Fibroblast of lung (primary cell): ENCODE data around the gene LGALS7.

Experiments
- CTCF ChIP-seq, 2 donors: IDR thresholded peaks in 1 of 2; conservative IDR thresholded peaks in 1 of 2; 1 replicate in 1 of 2; 2 replicates in 1 of 2; pipeline ENCODE4 v1.5.1; 2011 to 2012; ENCODE audit warnings: low read length in 2 of 2, control low read depth in 1 of 2, inconsistent platforms in 1 of 2, low read depth in 1 of 2, mild to moderate bottlenecking in 1 of 2
- EZH2 ChIP-seq: IDR thresholded peaks from 2 replicates; pipeline ENCODE4 v1.5.1; 2012; ENCODE audit warnings: low read length, control low read depth, mild to moderate bottlenecking; ENCODE audit errors: missing control alignments

GRCh38 chr19:38808741-38809140 lies 35.4 kb upstream of the LGALS7 start:
- TF ChIP-seq CTCF (conservative IDR thresholded peaks at IDR 0.05 in 1 of 2, IDR thresholded peaks at IDR 0.05 in 1 of 2; ENCODE audit: low read depth in 1 of 2, low read length in 2 of 2) (no peak), EZH2 (no peak)
